Activated T-cell treated with anti-CD3 and anti-CD28 coated beads for 1 hour (primary cell): Measurements from ENCODE around the gene GPR108.

Experiments
- DNase-seq: peaks from one replicate; pipeline ENCODE4 v3.0.0-alpha.2; 2020; ENCODE audit warnings: low read depth

The GPR108 gene

GRCh38 chr19:6707011-6707657, 30.2 kb downstream of the GPR108 start:
- DNase-seq = no peak

DNA sequence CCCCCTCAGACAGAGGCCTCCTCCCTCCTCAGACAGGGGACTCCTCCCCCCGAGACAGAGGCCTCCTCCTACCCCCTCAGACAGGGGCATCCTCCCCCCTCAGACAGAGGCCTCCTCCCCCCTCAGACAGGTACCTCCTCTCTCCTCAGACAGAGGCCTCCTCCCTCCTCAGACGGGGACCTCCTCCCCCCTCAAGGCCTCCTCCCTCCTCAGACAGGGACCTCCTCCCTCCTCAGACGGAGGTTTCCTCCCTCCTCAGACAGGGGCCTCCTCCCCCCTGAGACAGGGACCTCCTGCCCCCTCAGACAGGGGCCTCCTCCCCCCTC, 30.8 kb downstream of the GPR108 start:
- no peak for DNase-seq

DNA sequence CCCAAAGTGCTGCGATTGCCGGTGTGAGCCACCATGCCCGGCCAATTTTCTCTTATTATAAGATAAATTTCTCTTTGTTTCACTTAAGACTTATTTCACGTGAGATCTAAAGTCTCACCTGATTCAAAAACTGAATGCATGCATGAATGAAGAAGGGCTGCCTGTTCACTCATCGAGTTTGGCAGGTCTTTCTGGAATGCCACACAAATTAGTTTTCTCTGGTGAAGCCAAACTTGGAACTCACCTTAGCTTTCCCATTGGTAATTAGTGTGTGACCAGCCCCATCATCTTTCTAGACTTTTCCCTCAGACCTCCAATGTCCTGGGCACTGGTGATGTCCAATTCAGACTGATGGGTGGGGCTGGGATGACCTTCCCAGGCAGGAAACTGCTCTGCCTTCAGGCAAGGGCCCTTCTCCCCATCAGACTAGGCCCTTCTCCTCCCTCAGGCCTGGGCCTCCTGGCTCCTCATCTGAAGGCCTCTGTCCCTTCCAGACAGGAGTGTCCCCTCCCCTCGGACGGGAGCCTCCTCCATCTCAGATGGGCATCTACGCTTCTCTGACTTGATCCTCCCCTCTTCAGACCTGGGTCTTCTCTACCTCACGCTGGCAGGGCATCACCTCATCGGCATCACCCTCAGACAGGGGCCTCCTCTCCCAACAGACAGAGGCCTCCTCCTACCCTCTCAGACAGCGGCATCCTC, 31.3 kb downstream of the GPR108 start:
- DNase-seq = no peak

DNA sequence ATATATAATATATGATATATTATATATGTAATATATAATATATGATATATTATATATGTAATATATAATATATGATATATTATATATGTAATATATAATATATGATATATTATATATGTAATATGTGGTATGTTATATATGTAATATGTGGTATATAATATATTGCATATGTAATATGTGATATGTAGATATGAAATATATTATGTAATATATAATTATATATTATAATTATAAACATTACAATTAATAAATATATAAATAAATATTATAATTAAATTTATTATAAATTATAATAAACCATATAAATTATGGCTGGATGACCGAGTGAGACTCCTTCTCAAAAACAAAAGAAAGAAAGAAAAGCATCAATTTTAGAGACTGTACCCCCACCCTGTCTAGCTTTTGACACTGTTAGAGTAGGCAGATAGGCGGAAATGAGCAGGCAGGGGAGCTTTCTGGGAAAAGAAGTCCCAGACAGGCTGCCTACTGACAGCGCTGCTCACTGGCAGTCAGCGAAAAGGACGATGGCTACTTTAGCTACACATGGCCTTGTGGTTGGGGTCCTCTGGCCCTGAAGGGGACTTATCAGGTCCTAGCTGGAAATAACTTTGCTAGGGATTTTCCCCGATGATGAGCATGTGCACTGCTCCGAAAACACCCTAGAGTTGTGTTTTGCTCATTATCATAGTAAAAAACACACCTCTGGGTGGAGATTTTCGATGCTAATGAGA, 36.6 kb downstream of the GPR108 start:
- no peak for DNase-seq

GRCh38 chr19:6699935-6700334, 37.4 kb downstream of the GPR108 start:
- DNase-seq = no peak

DNA sequence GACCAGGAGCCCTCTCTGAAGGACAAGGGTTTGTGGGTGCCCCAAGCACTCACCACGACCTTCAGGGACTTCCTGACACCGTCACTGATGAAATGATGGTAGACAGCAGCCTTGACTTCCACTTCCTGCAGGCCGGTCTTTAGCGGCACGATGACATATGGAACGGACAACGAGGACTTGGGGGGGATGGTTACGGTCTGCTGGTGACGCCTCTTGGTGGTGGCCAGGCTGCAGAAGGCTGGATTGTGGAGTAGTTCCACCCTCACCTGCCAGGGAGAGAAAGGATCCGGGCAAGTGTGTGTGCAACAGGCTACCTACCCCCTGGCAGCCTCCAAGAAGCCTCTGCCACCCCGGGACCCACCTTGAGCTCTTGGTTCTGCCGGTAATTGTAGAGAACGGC, 40.1 kb downstream of the GPR108 start:
- no peak for DNase-seq

- DNase-seq = no peak
Measured at GRCh38 chr19:6696239-6696820, 41.0 kb downstream of the GPR108 start.

DNA sequence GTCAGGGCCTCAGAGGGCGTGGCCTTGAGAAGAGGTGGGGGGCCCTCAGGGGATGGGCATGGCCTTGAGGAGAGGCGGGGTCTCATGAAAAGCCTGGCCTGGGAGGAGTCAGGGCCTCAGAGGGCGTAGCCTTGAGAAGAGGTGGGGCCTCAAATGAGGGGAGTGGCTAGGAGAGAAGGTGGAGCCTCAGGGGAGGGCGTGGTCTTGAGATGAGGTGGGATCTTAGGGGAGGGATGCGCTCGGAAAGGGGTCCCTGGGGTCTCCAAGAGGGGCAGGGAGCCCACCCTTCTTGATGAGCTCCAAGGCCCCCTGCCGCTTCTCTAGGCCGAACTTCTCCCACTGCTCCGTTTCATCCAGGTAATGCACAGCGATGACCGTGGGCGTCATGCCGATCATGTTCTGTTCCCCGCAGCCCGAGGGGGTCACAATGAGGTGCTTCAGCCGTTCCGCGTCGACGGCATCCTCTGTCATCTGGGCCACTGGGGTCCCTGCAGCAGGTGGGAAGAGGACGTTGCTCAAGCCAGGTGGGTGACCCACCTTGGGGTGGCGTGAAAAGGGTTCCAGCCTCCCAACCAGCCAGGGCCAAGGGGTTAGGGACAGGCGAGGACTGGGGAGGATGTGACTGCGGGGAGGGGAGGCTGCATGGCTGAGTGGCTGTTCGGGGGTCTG, 43.1 kb downstream of the GPR108 start:
- DNase-seq = no peak

- DNase-seq = no peak
Measured at GRCh38 chr19:6693681-6694080, 43.7 kb downstream of the GPR108 start.

DNA sequence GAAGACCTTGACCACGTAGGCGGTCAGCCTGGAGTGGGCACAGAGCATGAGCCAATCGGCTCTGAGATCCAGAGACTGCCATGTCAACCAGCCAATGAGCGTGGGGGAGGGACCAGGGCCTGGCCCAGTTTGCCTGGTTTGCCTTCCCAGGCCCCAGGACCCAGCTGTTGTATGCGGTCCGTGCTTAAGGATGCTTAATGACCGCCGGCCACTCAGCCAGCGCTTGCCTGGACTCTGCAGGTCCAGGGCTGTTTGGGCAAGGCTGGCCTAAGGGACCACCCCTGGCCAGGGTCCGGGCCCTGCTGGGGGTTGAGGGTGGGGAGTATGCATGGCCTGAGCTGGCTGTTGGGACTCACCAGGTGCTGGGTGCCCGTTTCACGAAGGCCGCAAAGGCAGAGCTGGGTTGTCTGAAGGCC, 44.3 kb downstream of the GPR108 start:
- no peak for DNase-seq

DNA sequence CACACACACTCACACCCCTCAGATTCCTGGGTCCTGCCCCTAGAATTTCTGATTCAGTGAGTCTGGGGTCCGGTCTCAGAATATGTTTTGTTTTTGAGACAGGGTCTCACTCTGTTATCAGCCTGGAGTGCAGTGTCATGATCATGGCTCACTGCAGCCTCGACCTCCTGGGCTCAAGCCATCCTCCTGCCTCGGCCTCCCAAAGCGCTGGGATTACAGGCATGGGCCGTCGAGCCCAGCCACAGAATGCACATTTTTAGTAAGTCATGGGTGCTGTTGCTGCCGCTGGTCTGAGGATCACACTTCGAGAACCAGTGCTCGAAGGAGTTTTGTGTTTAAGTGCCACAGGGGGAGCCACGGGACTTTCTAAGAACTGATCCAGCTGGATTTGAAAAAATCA, 45.4 kb downstream of the GPR108 start:
- no peak for DNase-seq

GRCh38 chr19:6691342-6691741, 46.0 kb downstream of the GPR108 start:
- no peak for DNase-seq

DNA sequence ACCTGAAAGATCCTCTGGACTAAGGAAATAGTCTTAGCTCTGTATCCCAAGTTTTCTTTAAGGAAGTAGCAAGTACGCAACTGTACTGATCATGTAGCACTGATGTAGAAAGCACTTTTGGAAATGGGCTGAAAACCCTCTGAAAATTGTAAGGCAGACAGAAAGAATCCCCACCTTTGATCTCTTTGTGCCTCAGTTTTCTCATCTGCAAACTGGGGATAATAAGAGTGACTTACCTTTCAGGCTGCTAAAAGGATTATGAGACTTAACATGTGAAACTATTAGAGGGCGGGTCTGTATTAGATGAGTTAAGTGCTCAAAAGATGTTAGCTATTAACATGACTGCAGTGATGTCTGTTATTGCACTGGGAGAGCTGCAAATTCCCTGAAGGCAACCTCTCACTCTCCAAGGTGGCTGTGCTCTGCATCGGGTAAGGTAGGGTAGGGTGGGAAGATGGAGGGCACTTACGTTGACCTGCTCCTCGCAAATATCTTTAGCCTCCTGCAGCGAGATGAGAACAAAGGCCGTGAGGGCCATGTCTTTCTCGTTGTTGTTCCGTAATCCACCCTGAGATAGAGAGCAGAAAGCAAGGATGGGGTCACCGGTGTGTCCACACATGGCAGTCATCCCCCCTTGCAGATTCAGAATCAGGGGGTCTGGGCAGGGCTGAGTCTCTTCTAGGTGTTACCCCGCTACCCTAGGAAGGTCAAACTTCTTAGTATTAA, 47.1 kb downstream of the GPR108 start:
- DNase-seq = no peak

GRCh38 chr19:6687114-6687513, 50.3 kb downstream of the GPR108 start:
- DNase-seq = no peak

DNA sequence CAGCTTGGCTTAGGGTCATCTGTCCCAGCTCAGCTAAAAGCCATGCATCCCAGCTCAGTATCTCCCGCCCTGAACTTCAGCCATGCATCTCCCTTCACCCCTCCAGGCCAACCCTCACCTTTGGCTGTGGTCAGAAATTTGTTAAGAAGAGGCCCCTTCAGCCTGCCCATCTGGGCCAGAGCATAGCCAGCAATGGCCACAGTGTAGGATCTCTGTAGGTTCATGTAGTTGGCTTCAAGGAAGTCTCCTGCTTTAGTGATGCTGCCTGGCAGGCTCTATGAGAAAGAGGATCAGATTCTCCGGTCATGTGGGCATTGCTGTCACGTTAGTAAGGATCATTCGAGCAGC, 50.8 kb downstream of the GPR108 start:
- no peak for DNase-seq

- no peak for DNase-seq
Measured at GRCh38 chr19:6685962-6686627, 51.3 kb downstream of the GPR108 start.

GRCh38 chr19:6685482-6685881, 51.9 kb downstream of the GPR108 start:
- no peak for DNase-seq

DNA sequence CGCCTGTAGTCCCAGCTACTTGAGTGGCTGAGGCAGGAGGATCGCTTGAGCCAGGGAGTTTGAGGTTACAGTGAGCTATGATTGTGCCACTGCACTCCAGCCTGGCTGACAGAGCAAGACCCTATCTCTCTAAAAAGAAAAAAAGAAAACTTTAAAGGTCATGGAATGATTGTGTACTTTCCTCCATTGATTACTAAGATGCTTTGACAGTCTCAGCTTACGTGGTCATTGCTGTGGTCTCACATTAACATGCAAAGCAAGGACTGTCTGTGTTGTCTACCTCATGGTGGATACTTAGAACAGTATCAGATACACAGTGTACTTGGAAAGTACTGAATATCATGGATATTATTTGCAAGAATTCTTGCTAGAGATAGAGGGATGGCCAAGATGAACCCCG, 53.4 kb downstream of the GPR108 start:
- DNase-seq = no peak

DNA sequence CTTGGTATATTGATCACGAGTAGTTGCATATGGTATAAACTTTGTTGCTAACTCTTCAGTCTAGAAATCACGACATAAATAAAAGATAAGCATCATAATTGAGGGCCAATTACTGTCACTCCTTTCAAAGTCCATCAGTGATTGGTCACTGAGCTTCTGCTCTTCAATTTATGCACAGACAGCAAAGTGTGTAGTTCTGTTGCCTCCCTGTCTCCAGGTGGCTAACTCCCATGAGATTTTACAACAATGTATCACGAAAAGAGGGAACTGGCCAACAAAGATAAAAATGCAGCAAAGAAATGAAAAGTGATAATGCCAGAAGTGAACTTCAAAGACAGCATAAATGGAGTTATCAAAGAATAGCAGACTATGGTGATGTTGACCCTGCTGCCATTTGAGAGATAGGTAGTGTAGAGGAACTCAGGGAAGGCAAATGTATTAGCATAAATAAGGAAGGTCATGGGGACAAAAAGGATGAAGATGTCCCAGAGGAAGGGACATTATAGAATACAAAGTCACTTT, 54.7 kb downstream of the GPR108 start:
- DNase-seq = no peak

DNA sequence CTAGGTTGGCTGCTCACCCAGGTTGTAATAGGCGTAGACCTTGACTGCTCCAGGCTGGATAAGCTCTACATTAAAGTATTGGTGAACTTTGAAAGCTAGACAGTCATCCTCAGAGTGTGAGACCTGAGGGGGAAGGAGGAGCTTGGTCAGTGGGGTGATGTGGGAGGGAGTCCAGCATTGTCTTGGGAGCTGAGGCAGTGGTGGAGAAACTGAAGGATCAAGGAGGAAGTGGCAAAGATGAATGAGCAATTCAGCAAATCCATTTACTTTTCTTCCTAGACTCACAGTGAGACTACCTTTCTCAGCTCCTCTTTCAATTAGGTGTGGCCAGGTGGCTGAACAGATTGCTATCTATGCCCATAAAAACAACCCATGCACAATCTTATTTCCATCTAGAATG, 57.2 kb downstream of the GPR108 start:
- no peak for DNase-seq
